ENCODE data around the gene SPINT2. TPM values are rescaled to one million over a fixed set of nuclear protein-coding genes. Genes with fewer than 3 reads are reported as not detected.

The SPINT2 gene
- total and polyA plus RNA-seq, 2 of the 13 experiments (the other 11 are each of a cell fraction or from before 2014, with no cell fraction given) = 0.31 to 0.77 TPM

- DNase-seq (ENCODE audit: low spot score) (no peak), ATAC-seq (0 out of 3 replicates have a peak, but pooled peaks have one; percentile 12), FAIRE-seq (no peak)
- in situ Hi-C loops (cut with HindIII; ENCODE audit: extremely low pct_ligation_motif_present, low pct_unique_long_range_greater_than_20kb) (no loop called here), intact Hi-C loops (cut with micrococcal nuclease; ENCODE audit: unreplicated experiment) (no loop called here)
- Histone ChIP-seq H3K9me3 (ENCODE audit: low read length) (no peaks in the 10 kb centered on the region), H3K36me3 (replicated peaks in 1 of 2; ENCODE audit: control insufficient read depth in 1 of 2, insufficient read depth in 2 of 2, low read length in 2 of 2) (no peaks in the 10 kb centered on the region), H2AFZ (ENCODE audit: low read length) (no peak overlapping the region), H3K4me3 (replicated peaks in 1 of 3; ENCODE audit: insufficient read depth in 1 of 3, low read depth in 2 of 3, low read length in 3 of 3) (no peak overlapping the region), H3K9ac (ENCODE audit: insufficient read depth, low read depth, low read length) (no peak overlapping the region), H3K27ac (ENCODE audit: extremely low read length, insufficient read depth, low read length) (no peak overlapping the region), H3K4me2 (ENCODE audit: low read depth, low read length) (peak overlapping the region; percentile 39; the same call in 1 of the 2 replicates), H3K27me3 (ENCODE audit: control insufficient read depth in 1 of 2, insufficient read depth in 2 of 2, low read length in 2 of 2) (peaks cover 2 to 14% of the 10 kb centered on the region in 2 experiments; a peak in 2 of 5 replicates), H4K20me1 (ENCODE audit: insufficient read depth, low read length) (no peaks in the 10 kb centered on the region), H3K4me1 (ENCODE audit: insufficient read depth, low read length) (peaks cover 48% of the 10 kb centered on the region), H3K79me2 (ENCODE audit: insufficient read depth, low read length) (no peaks in the 10 kb centered on the region)
- CTCF ChIA-PET (ENCODE audit: low intra/inter-chr PET ratio, low total read pairs) = no interaction called here
- POLR2A ChIA-PET = no interaction called here
- 7% methylated on average over 4 of the region's 7 CpGs for WGBS (ENCODE audit: low lambda C conversion rate)
- no TSS peak for BruUV-seq (replicated peaks)
- TF ChIP-seq SAFB2 (CRISPR knock-in tag; IDR thresholded peaks at IDR 0.05; ENCODE audit: borderline replicate concordance, low read depth) (no peak), ZNF598 (CRISPR knock-in tag; IDR thresholded peaks at IDR 0.05; ENCODE audit: borderline replicate concordance) (no peak), ZNF687 (CRISPR knock-in tag; IDR thresholded peaks at IDR 0.05) (peak; percentile 39; the same call in 1 of the 2 replicates), ZNF263 (CRISPR knock-in tag; IDR thresholded peaks at IDR 0.05) (peak; percentile 74), ZNF552 (CRISPR knock-in tag; IDR thresholded peaks at IDR 0.05; ENCODE audit: borderline replicate concordance) (no peak), HNF4A (CRISPR knock-in tag; IDR thresholded peaks at IDR 0.05) (peak; percentile 27; the same call in 1 of the 2 replicates), TP53 (CRISPR knock-in tag; conservative IDR thresholded peaks at IDR 0.05) (no peak), SIN3B (IDR thresholded peaks at IDR 0.05; ENCODE audit: low read length) (no peak), IKZF1 (IDR thresholded peaks at IDR 0.05) (no peak), PATZ1 (CRISPR knock-in tag; IDR thresholded peaks at IDR 0.05) (peak; percentile 42; the same call in 1 of the 2 replicates), PPARG (CRISPR knock-in tag; conservative IDR thresholded peaks at IDR 0.05) (no peak)
- TF ChIP-seq, protein P1, sequence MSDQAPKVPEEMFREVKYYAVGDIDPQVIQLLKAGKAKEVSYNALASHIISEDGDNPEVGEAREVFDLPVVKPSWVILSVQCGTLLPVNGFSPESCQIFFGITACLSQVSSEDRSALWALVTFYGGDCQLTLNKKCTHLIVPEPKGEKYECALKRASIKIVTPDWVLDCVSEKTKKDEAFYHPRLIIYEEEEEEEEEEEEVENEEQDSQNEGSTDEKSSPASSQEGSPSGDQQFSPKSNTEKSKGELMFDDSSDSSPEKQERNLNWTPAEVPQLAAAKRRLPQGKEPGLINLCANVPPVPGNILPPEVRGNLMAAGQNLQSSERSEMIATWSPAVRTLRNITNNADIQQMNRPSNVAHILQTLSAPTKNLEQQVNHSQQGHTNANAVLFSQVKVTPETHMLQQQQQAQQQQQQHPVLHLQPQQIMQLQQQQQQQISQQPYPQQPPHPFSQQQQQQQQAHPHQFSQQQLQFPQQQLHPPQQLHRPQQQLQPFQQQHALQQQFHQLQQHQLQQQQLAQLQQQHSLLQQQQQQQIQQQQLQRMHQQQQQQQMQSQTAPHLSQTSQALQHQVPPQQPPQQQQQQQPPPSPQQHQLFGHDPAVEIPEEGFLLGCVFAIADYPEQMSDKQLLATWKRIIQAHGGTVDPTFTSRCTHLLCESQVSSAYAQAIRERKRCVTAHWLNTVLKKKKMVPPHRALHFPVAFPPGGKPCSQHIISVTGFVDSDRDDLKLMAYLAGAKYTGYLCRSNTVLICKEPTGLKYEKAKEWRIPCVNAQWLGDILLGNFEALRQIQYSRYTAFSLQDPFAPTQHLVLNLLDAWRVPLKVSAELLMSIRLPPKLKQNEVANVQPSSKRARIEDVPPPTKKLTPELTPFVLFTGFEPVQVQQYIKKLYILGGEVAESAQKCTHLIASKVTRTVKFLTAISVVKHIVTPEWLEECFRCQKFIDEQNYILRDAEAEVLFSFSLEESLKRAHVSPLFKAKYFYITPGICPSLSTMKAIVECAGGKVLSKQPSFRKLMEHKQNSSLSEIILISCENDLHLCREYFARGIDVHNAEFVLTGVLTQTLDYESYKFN (CRISPR knock-in tag; conservative IDR thresholded peaks at IDR 0.05) = 0 out of 2 replicates have a peak, but pooled peaks have one; percentile 15
Observed at GRCh38 chr19:38248421-38248820, 16.0 kb upstream of the SPINT2 start.
